GM19023 (cell line): ENCODE results near the gene BLACAT1.
"Not testable (repeated sequence)": the region's sequence is repeated elsewhere in the genome, so short reads cannot be mapped to it uniquely, and the experiment has no call there.

Source experiments
- ATAC-seq: cut with Tn5 transposase; IDR thresholded peaks from one replicate; pipeline ENCODE4 v1.9.1; 2021; ENCODE audit warnings: mild to moderate bottlenecking, moderate library complexity; ENCODE audit not compliant: unreplicated experiment

Gene BLACAT1

GRCh38 chr1:205484985-205485967 lies 29.4 kb upstream of the BLACAT1 start:
- ATAC-seq, result no peak

- no peak for ATAC-seq
These were observed 27.5 kb upstream of the BLACAT1 start for GRCh38 chr1:205483372-205483771.

DNA sequence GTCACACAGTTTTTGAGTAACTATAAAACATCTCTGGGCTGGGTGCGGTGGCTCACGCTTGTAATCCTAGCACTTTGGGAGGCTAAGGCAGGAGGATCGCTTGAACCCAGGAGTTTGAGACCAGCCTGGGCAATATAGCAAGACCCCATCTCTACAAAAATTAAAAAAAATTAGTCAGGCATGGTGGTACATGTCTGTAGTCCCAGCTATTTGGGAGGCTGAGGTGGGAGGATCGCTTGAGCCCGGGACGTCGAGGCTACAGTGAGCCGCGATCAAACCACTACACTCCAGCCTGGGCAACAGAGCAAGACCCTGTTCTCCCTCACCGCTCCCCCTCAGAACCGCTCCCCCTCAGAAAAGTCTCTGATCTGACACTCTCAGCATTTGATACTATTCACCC lies 26.7 kb upstream of the BLACAT1 start:
- ATAC-seq, result not testable (repeated sequence)

- no peak for ATAC-seq
These were observed 25.8 kb upstream of the BLACAT1 start for GRCh38 chr1:205481629-205482151.

- ATAC-seq, result no peak
These were observed 25.4 kb upstream of the BLACAT1 start for GRCh38 chr1:205481218-205481617.

- no peak for ATAC-seq
These were observed 24.6 kb upstream of the BLACAT1 start for GRCh38 chr1:205480349-205480985.

DNA sequence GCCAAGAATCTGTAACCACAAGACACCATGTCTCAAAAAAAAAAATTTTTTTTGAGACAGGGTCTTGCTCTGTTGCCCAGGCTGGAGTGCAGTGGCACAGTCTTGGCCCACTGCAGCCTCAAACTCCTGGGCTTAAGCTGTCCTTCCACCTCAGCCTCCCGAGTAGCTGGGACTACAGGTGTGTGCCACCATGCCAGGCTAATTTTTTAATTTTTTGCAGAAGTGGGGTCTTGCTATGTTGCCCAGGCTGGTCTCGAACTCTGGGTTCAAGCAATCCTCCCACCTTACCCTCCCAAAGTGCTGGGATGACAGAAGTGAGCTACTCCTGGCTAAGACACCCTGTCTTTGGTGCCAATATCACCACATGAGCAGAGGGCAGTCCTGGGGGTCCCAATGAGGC lies 23.1 kb upstream of the BLACAT1 start:
- ATAC-seq, result not testable (repeated sequence)

GRCh38 chr1:205477759-205478247 lies 22.0 kb upstream of the BLACAT1 start:
- no peak for ATAC-seq

GRCh38 chr1:205477121-205477758 lies 21.4 kb upstream of the BLACAT1 start:
- no peak for ATAC-seq

GRCh38 chr1:205476648-205477047 lies 20.8 kb upstream of the BLACAT1 start:
- no peak for ATAC-seq

GRCh38 chr1:205475855-205476254 lies 20.0 kb upstream of the BLACAT1 start:
- no peak for ATAC-seq

DNA sequence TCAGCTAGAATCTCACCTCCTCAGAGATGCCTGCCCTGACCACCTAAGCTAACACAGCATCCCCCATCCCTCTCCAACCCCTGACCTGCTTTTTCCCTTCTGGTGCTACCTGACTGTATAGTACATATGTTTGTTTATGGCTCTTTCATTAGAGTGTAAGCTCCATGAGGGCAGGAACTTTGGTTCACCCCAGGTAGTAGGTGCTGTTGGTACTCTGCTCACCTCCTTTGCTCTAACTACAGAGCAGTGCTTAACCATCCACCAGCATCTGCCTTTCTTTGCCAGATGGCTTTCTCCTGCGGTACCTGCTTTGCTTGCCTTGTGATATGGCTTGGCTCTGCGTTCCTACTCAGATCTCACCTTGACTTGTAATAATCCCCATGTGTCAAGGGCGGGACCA lies 18.7 kb upstream of the BLACAT1 start:
- no peak for ATAC-seq

DNA sequence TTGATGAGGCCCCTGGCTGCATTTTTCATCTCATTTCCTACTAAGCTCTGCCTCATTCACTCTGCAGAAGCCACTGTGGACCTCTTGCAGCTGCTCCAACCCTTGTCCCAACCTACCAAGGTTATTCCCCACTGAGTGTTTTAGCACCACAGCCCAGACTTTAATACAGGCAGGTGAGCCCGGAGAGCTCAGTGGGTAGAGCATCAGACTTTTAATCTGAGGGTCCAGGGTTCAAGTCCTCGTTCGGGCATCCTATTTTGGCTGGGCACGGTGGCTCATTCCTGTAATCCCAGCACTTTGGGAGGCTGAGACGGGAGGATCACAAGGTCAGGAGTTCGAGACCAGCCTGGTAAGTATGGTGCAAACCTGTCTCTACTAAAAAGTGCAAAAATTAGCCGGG lies 18.1 kb upstream of the BLACAT1 start:
- ATAC-seq, result no peak

- ATAC-seq, result no peak
These were observed 17.6 kb upstream of the BLACAT1 start for GRCh38 chr1:205473475-205473874.

GRCh38 chr1:205472737-205473441 lies 17.0 kb upstream of the BLACAT1 start:
- ATAC-seq, result no peak

DNA sequence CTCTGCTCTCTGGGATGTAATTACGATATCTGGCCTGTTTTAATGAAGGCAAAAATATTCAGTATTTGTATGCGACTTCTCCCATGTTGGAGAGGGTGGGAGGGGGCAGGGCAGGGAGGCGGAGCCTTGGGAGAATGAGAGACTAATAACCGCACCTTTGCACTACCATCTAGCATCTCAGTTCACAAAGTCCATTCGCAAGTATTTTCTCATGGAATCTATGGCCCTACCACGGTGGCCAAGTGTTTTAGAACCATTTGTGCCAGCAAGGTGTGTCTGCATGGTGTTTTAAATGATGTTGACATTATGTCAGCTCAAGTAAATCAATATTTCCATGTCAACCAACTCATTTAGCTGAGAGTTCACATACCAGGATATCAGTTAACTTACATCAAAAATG lies 14.3 kb upstream of the BLACAT1 start:
- no peak for ATAC-seq

DNA sequence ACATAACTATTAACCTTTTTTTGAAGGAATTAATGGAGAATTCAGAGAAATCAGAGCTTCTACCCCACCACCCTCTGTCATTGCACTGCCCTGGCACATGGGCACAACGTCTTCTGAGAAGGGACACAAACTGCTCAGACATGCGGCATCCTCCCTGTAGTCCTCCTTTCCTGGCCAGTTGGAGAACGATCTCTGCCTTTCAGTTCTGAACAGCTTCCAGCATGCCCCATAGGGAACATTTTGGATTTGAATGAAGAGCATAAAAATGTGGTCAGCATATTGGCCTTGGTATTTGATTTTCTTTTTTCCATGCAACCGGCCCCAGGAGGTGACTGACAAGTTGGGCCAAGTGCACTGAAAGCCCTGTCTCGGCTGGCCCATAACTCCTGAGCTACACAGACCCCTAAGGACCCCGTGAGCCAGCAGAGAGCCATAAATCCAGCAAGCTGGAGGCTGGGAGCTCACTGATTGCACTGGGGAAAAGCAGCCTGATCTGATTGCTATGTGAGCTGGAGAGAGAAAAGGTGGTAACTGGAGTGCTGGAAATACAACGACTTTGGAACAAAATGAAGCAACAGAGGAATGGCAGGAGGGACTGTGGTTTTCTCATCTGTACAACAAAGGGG lies 10.9 kb upstream of the BLACAT1 start:
- ATAC-seq, result no peak

GRCh38 chr1:205465392-205465791 lies 9.5 kb upstream of the BLACAT1 start:
- ATAC-seq, result no peak

DNA sequence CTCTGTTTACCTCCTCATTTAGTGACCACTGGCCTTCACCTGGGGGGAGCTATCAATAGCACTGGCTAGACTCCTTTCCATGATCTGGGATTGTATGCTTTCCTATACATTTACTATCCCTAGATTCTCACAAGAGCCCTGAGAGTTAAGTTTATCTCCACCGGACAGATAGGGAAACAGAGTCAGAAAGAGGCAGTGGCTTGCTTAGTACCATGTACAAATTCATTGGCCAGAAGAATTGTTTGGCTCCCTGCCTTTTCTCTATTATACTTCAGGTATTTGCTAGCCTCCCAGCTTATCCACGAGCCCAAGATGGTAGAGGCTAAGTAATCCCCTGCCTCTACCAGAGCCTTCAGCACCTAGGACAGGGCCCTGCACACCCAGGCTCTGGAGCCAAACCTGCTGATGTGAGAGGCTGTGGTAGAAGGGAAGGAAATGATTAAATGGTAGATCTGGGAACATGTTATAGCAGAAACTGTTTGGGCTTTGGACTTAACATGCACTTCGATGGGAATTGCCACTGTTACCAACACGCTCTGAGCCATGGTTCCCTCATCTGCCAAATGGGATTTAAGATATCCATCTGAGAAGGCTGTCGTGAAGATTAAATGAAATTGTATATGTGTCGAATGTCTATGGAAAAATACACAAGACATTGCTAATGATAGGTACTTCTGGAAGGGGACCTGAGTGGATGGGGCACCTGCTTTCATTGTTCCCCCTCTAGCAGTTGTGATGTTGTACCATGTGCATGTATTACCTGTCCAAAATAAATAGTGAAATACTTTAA lies 3.1 kb upstream of the BLACAT1 start:
- ATAC-seq, result no peak
